ENCODE data around the gene SPATA17. TPM values are rescaled to one million over a fixed set of nuclear protein-coding genes. Genes with fewer than 3 reads are reported as not detected.

Gene SPATA17
- total and polyA plus RNA-seq, 2 experiments from 2014 or later = 1.00 to 2.9 TPM

GRCh38 chr1:217888328-217888727, 257.2 kb downstream of the SPATA17 start:
- H4K20me1 ChIP-seq (ENCODE audit: insufficient read depth, poor library complexity, severe bottlenecking) = no peaks in the 10 kb centered on the region
- H3K9me3 ChIP-seq (ENCODE audit: low read depth) = no peaks in the 10 kb centered on the region
- WGBS (ENCODE audit: low lambda C conversion rate, missing lambda C conversion rate) = 83% methylated on average over 2 of the region's 2 CpGs
- H3K4me3 ChIP-seq = no peak overlapping the region
- H3K79me2 ChIP-seq = no peaks in the 10 kb centered on the region
- no peaks in the 10 kb centered on the region for H3K36me3 ChIP-seq (replicated peaks; ENCODE audit: insufficient read depth, low read depth)
- H3K27ac ChIP-seq = no peak overlapping the region
- no peaks in the 10 kb centered on the region for H3K9me2 ChIP-seq (replicated peaks; ENCODE audit: insufficient read depth)
- peaks cover 9% of the 10 kb centered on the region for H3K27me3 ChIP-seq
- no peak overlapping the region for H2AFZ ChIP-seq
- no peaks in the 10 kb centered on the region for H3K4me1 ChIP-seq (ENCODE audit: insufficient read depth)
- DNase-seq (ENCODE audit: low spot score) = no peak
- H3K4me2 ChIP-seq = no peak overlapping the region
- TF ChIP-seq EZH2phosphoT487 (IDR thresholded peaks at IDR 0.05; ENCODE audit: low read depth, severe bottlenecking, unreplicated experiment) = no peak
- TF ChIP-seq, protein P1, sequence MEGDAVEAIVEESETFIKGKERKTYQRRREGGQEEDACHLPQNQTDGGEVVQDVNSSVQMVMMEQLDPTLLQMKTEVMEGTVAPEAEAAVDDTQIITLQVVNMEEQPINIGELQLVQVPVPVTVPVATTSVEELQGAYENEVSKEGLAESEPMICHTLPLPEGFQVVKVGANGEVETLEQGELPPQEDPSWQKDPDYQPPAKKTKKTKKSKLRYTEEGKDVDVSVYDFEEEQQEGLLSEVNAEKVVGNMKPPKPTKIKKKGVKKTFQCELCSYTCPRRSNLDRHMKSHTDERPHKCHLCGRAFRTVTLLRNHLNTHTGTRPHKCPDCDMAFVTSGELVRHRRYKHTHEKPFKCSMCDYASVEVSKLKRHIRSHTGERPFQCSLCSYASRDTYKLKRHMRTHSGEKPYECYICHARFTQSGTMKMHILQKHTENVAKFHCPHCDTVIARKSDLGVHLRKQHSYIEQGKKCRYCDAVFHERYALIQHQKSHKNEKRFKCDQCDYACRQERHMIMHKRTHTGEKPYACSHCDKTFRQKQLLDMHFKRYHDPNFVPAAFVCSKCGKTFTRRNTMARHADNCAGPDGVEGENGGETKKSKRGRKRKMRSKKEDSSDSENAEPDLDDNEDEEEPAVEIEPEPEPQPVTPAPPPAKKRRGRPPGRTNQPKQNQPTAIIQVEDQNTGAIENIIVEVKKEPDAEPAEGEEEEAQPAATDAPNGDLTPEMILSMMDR (IDR thresholded peaks at IDR 0.05; ENCODE audit: poor library complexity) = no peak
- TF ChIP-seq EZH2 (IDR thresholded peaks at IDR 0.05; ENCODE audit: borderline replicate concordance) = no peak

DNA sequence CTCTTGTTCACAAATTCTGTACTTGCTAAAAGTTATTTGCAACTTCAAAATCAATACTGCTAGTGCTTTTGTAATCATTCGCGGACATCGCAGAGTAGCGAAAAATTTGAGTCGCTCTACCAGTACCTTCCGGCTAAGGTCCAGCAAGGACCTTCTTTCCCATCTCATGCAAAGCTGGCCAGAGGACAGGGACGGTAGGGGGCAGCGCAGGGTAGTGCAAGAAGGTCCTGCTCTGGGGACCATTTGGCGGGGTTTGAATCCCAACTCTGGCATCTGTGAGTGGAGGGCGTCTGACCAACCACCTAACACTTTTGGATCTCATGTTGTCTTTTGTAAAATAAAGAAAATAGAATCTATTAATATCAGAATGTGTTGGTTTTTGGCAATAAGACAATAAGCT, 258.3 kb downstream of the SPATA17 start:
- 52% methylated on average over 10 of the region's 10 CpGs for WGBS (ENCODE audit: low lambda C conversion rate, missing lambda C conversion rate)
- Histone ChIP-seq H2AFZ (no peak overlapping the region), H3K79me2 (no peaks in the 10 kb centered on the region), H3K9me3 (ENCODE audit: low read depth) (no peaks in the 10 kb centered on the region), H4K20me1 (ENCODE audit: insufficient read depth, poor library complexity, severe bottlenecking) (no peaks in the 10 kb centered on the region), H3K4me2 (no peak overlapping the region), H3K4me3 (no peak overlapping the region), H3K36me3 (replicated peaks; ENCODE audit: insufficient read depth, low read depth) (no peaks in the 10 kb centered on the region), H3K27me3 (peaks cover 9% of the 10 kb centered on the region), H3K4me1 (ENCODE audit: insufficient read depth) (no peaks in the 10 kb centered on the region), H3K9me2 (replicated peaks; ENCODE audit: insufficient read depth) (no peaks in the 10 kb centered on the region), H3K27ac (no peak overlapping the region)
- peak; percentile 30 for DNase-seq (ENCODE audit: low spot score)
- no peak for TF ChIP-seq EZH2phosphoT487 (IDR thresholded peaks at IDR 0.05; ENCODE audit: low read depth, severe bottlenecking, unreplicated experiment)
- TF ChIP-seq, protein P1 (IDR thresholded peaks at IDR 0.05; ENCODE audit: poor library complexity) = peak; percentile 38

DNA sequence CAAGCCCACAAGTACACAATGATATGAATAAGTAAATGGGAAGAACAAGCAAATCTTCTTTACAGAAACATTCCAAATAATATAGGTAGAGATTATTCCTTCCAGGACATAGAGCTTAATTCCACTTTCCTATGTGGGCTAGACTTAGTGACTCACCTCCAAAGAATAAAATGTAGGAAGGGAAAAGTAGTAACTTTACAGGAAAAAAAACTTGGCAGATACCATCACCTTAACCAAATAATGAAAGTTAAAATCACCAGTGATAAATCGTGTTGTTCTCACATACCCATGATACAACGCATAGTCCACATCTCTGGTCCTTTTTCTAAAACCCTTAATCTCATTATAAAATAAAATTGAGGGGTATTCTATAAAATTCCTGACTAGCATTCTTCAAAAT, 260.8 kb downstream of the SPATA17 start:
- H3K36me3 ChIP-seq (replicated peaks; ENCODE audit: insufficient read depth, low read depth) = no peaks in the 10 kb centered on the region
- H3K4me2 ChIP-seq = no peak overlapping the region
- no peak overlapping the region for H3K27ac ChIP-seq
- H3K27me3 ChIP-seq = peaks cover 9% of the 10 kb centered on the region
- H4K20me1 ChIP-seq (ENCODE audit: insufficient read depth, poor library complexity, severe bottlenecking) = no peaks in the 10 kb centered on the region
- no peaks in the 10 kb centered on the region for H3K4me1 ChIP-seq (ENCODE audit: insufficient read depth)
- no peaks in the 10 kb centered on the region for H3K9me3 ChIP-seq (ENCODE audit: low read depth)
- 86% methylated on average over 2 of the region's 2 CpGs for WGBS (ENCODE audit: low lambda C conversion rate, missing lambda C conversion rate)
- TF ChIP-seq, protein P1 (IDR thresholded peaks at IDR 0.05; ENCODE audit: poor library complexity) = no peak
- TF ChIP-seq EZH2phosphoT487 (IDR thresholded peaks at IDR 0.05; ENCODE audit: low read depth, severe bottlenecking, unreplicated experiment) = no peak
- no peak for TF ChIP-seq EZH2 (IDR thresholded peaks at IDR 0.05; ENCODE audit: borderline replicate concordance)
- H2AFZ ChIP-seq = no peak overlapping the region
- H3K4me3 ChIP-seq = no peak overlapping the region
- DNase-seq (ENCODE audit: low spot score) = no peak
- no peaks in the 10 kb centered on the region for H3K79me2 ChIP-seq
- H3K9me2 ChIP-seq (replicated peaks; ENCODE audit: insufficient read depth) = no peaks in the 10 kb centered on the region

DNA sequence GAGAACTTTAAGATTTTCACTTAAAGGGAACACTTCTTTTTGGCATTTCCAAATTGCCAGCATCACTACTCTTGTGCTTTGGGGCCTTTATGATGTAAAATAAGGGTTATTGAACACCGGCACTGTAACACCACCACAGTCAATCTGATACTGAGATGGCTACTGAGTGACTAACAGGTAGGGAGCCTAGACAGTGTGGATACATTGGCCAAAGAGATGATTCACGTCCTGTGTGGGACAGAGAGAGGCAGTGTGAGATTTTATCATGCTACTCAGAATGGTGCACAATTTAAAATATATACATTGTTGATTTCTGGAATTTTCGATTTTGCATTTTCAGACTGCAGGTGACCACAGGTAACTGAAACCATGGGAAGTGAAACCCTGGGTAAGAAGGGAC, 261.6 kb downstream of the SPATA17 start:
- no peak for DNase-seq (ENCODE audit: low spot score)
- no peaks in the 10 kb centered on the region for H3K4me1 ChIP-seq (ENCODE audit: insufficient read depth)
- no peaks in the 10 kb centered on the region for H3K9me2 ChIP-seq (replicated peaks; ENCODE audit: insufficient read depth)
- 72% methylated on average over 3 of the region's 3 CpGs for WGBS (ENCODE audit: low lambda C conversion rate, missing lambda C conversion rate)
- H3K36me3 ChIP-seq (replicated peaks; ENCODE audit: insufficient read depth, low read depth) = no peaks in the 10 kb centered on the region
- H2AFZ ChIP-seq = no peak overlapping the region
- H3K27ac ChIP-seq = no peak overlapping the region
- H4K20me1 ChIP-seq (ENCODE audit: insufficient read depth, poor library complexity, severe bottlenecking) = no peaks in the 10 kb centered on the region
- TF ChIP-seq, protein P1 (IDR thresholded peaks at IDR 0.05; ENCODE audit: poor library complexity) = no peak
- no peak for TF ChIP-seq EZH2phosphoT487 (IDR thresholded peaks at IDR 0.05; ENCODE audit: low read depth, severe bottlenecking, unreplicated experiment)
- no peak for TF ChIP-seq EZH2 (IDR thresholded peaks at IDR 0.05; ENCODE audit: borderline replicate concordance)
- H3K79me2 ChIP-seq = no peaks in the 10 kb centered on the region
- H3K27me3 ChIP-seq = peaks cover 9% of the 10 kb centered on the region
- no peaks in the 10 kb centered on the region for H3K9me3 ChIP-seq (ENCODE audit: low read depth)
- no peak overlapping the region for H3K4me2 ChIP-seq
- no peak overlapping the region for H3K4me3 ChIP-seq

Data from hepatocyte (in vitro differentiated cells).